Neural cell (in vitro differentiated cells): Measurements from ENCODE around the gene MAP3K19. TPM values are rescaled to one million over a fixed set of nuclear protein-coding genes. Genes with fewer than 3 reads are reported as not detected.

Source experiments
- H2AFZ ChIP-seq: fragments of 200-600, 300-800 bp; sonication (generic), shearing (Covaris generic); 2 replicates; pipeline ENCODE4 v1.6.0; 2014; ENCODE audit warnings: low read depth, mild to moderate bottlenecking, antibody characterized with exemption, low read length, moderate library complexity
- H3F3A ChIP-seq: fragments of 200-600 bp; shearing (Covaris generic); 2 replicates; pipeline ENCODE4 v1.6.1; 2016; ENCODE audit warnings: mild to moderate bottlenecking, moderate library complexity, mixed read lengths, antibody characterized with exemption, low read length; ENCODE audit not compliant: insufficient read depth, poor library complexity, severe bottlenecking
- H3K27ac ChIP-seq: fragments of 200-600, 300-800 bp; sonication (generic), shearing (Covaris generic); 2 replicates; pipeline ENCODE4 v1.5.1; 2014; ENCODE audit warnings: mild to moderate bottlenecking, low read length, moderate library complexity
- H3K27me3 ChIP-seq: fragments of 300-800, 200-600 bp; sonication (generic), shearing (Covaris generic); 2 replicates; pipeline ENCODE4 v1.6.0; 2014; ENCODE audit warnings: mild to moderate bottlenecking, low read depth, low read length, moderate library complexity; ENCODE audit not compliant: insufficient read depth
- H3K36me3 ChIP-seq: fragments of 300-800, 200-600 bp; sonication (generic), shearing (Covaris generic); 2 replicates; pipeline ENCODE4 v1.5.1; 2014; ENCODE audit warnings: mild to moderate bottlenecking, antibody characterized with exemption, low read length, moderate library complexity; ENCODE audit not compliant: insufficient read depth
- H3K4me2 ChIP-seq: fragments of 300-800, 200-600 bp; sonication (generic), shearing (Covaris generic); 2 replicates; pipeline ENCODE4 v1.6.0; 2014; ENCODE audit warnings: mild to moderate bottlenecking, low read length
- H3K4me3 ChIP-seq: fragments of 300-800, 200-600 bp; sonication (generic), shearing (Covaris generic); 2 replicates; pipeline ENCODE4 v1.5.1; 2014; ENCODE audit warnings: mild to moderate bottlenecking, low read length, moderate library complexity
- H3K79me2 ChIP-seq: fragments of 200-600 bp; shearing (Covaris generic); replicated peaks from 2 replicates; pipeline ENCODE4 v1.6.0; 2014; ENCODE audit warnings: mild to moderate bottlenecking, low read length, moderate library complexity; ENCODE audit not compliant: insufficient read depth
- H3K9ac ChIP-seq: fragments of 300-800, 200-600 bp; sonication (generic), shearing (Covaris generic); 2 replicates; pipeline ENCODE4 v1.6.1; 2016; ENCODE audit warnings: mild to moderate bottlenecking, low read length, mixed read lengths
- H3K9me2 ChIP-seq: fragments of 200-600 bp; shearing (Covaris generic); 2 replicates; pipeline ENCODE4 v1.6.1; 2016; ENCODE audit warnings: mild to moderate bottlenecking, low read length, mixed read lengths; ENCODE audit not compliant: insufficient read depth
- H3K9me3 ChIP-seq: fragments of 200-600, 300-800 bp; sonication (generic), shearing (Covaris generic); 2 replicates; pipeline ENCODE4 v1.6.1; 2016; ENCODE audit warnings: mild to moderate bottlenecking, mixed run types, low read length, moderate library complexity, mixed read lengths
- H4K20me1 ChIP-seq: fragments of 200-600 bp; shearing (Covaris generic); 2 replicates; pipeline ENCODE4 v1.6.1; 2016; ENCODE audit warnings: mild to moderate bottlenecking, mixed run types; ENCODE audit not compliant: insufficient read depth
- EP300 ChIP-seq: fragments of 450-650 bp; conservative IDR thresholded peaks from 2 replicates; pipeline ENCODE4 v1.6.1; 2014; ENCODE audit warnings: antibody characterized with exemption, mild to moderate bottlenecking, moderate library complexity; ENCODE audit not compliant: poor library complexity, severe bottlenecking
- EZH2 ChIP-seq: fragments of 200-600, 300-800 bp; shearing (Covaris generic), sonication (generic); IDR thresholded peaks from 2 replicates; pipeline ENCODE4 v1.6.1; 2014; ENCODE audit warnings: antibody characterized with exemption, low read length, borderline replicate concordance, mild to moderate bottlenecking; ENCODE audit not compliant: insufficient read depth, poor library complexity, severe bottlenecking
- MXI1 ChIP-seq: fragments of 450-650 bp; conservative IDR thresholded peaks from 2 replicates; pipeline ENCODE4 v1.6.1; 2014; ENCODE audit warnings: antibody characterized with exemption, mild to moderate bottlenecking; ENCODE audit not compliant: poor library complexity, severe bottlenecking
- POLR2AphosphoS5 ChIP-seq: IDR thresholded peaks from 2 replicates; pipeline ENCODE4 v1.6.1; 2012
- RAD21 ChIP-seq: fragments of 450-650 bp; conservative IDR thresholded peaks from 2 replicates; pipeline ENCODE4 v1.6.1; 2014; ENCODE audit warnings: antibody characterized with exemption, mild to moderate bottlenecking, moderate library complexity
- SMC3 ChIP-seq: fragments of 450-650 bp; conservative IDR thresholded peaks from 2 replicates; pipeline ENCODE4 v1.6.1; 2014; ENCODE audit warnings: antibody characterized with exemption, mild to moderate bottlenecking, moderate library complexity; ENCODE audit not compliant: poor library complexity
- TAF1 ChIP-seq: IDR thresholded peaks from 2 replicates; pipeline ENCODE4 v1.6.1; 2012; ENCODE audit warnings: low read depth
- polyA plus RNA-seq: library from polyadenylated mRNA; depleted of rRNA; stranded (reverse); fragments of >200 nt; gene quantifications from 2 replicates; pipeline ENCODE4 v1.2.3, GENCODE V29; 2014
- TF ChIP-seq, protein P1 (sequence below): IDR thresholded peaks from 2 replicates; pipeline ENCODE4 v1.6.1; 2012; ENCODE audit warnings: borderline replicate concordance
- TF ChIP-seq, protein P2 (sequence below): fragments of 450-650 bp; IDR thresholded peaks from 2 replicates; pipeline ENCODE4 v1.5.1; 2014; ENCODE audit warnings: antibody characterized with exemption, mild to moderate bottlenecking, moderate library complexity; ENCODE audit not compliant: poor library complexity, severe bottlenecking

Gene MAP3K19
- polyA plus RNA-seq, 1 donor from 2014 or later, result not detected

DNA sequence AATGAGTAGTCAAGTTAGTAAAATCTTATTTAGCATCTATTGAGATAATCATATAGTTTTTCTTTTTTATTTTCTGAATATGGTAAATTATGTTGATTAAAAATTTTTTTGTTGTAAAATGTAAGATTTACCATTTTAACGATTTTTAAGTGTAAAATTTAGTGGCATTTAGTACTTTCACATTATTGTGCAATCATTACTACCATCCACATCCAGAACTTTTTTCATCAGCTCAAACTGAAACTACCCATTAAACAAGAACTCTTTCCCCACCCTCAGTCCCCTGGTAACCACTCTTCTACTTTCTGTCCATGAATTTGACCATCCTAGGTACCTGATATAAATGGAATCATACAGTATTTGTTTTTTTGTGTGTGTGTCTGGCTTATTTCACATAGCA, 16.0 kb upstream of the MAP3K19 start:
- no peaks in the 10 kb centered on the region for H3K9me2 ChIP-seq
- no peak overlapping the region for H3K4me3 ChIP-seq
- H3K36me3 ChIP-seq, result no peaks in the 10 kb centered on the region
- H3K9me3 ChIP-seq, result no peaks in the 10 kb centered on the region
- no peaks in the 10 kb centered on the region for H4K20me1 ChIP-seq
- no peaks in the 10 kb centered on the region for H3F3A ChIP-seq
- TF ChIP-seq SMC3, result no peak
- TF ChIP-seq, protein P1, sequence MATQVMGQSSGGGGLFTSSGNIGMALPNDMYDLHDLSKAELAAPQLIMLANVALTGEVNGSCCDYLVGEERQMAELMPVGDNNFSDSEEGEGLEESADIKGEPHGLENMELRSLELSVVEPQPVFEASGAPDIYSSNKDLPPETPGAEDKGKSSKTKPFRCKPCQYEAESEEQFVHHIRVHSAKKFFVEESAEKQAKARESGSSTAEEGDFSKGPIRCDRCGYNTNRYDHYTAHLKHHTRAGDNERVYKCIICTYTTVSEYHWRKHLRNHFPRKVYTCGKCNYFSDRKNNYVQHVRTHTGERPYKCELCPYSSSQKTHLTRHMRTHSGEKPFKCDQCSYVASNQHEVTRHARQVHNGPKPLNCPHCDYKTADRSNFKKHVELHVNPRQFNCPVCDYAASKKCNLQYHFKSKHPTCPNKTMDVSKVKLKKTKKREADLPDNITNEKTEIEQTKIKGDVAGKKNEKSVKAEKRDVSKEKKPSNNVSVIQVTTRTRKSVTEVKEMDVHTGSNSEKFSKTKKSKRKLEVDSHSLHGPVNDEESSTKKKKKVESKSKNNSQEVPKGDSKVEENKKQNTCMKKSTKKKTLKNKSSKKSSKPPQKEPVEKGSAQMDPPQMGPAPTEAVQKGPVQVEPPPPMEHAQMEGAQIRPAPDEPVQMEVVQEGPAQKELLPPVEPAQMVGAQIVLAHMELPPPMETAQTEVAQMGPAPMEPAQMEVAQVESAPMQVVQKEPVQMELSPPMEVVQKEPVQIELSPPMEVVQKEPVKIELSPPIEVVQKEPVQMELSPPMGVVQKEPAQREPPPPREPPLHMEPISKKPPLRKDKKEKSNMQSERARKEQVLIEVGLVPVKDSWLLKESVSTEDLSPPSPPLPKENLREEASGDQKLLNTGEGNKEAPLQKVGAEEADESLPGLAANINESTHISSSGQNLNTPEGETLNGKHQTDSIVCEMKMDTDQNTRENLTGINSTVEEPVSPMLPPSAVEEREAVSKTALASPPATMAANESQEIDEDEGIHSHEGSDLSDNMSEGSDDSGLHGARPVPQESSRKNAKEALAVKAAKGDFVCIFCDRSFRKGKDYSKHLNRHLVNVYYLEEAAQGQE, result no peak
- TF ChIP-seq POLR2AphosphoS5, result no peak
- no peak for TF ChIP-seq EP300
- no peak for TF ChIP-seq TAF1
- TF ChIP-seq, protein P2, sequence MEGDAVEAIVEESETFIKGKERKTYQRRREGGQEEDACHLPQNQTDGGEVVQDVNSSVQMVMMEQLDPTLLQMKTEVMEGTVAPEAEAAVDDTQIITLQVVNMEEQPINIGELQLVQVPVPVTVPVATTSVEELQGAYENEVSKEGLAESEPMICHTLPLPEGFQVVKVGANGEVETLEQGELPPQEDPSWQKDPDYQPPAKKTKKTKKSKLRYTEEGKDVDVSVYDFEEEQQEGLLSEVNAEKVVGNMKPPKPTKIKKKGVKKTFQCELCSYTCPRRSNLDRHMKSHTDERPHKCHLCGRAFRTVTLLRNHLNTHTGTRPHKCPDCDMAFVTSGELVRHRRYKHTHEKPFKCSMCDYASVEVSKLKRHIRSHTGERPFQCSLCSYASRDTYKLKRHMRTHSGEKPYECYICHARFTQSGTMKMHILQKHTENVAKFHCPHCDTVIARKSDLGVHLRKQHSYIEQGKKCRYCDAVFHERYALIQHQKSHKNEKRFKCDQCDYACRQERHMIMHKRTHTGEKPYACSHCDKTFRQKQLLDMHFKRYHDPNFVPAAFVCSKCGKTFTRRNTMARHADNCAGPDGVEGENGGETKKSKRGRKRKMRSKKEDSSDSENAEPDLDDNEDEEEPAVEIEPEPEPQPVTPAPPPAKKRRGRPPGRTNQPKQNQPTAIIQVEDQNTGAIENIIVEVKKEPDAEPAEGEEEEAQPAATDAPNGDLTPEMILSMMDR, result no peak
- no peak for TF ChIP-seq MXI1
- TF ChIP-seq EZH2, result no peak
- TF ChIP-seq RAD21, result no peak
- H3K4me2 ChIP-seq, result no peak overlapping the region
- H3K79me2 ChIP-seq, result peaks cover 46% of the 10 kb centered on the region
- no peak overlapping the region for H3K9ac ChIP-seq
- no peaks in the 10 kb centered on the region for H3K27me3 ChIP-seq
- H2AFZ ChIP-seq, result no peak overlapping the region
- H3K27ac ChIP-seq, result no peak overlapping the region

DNA sequence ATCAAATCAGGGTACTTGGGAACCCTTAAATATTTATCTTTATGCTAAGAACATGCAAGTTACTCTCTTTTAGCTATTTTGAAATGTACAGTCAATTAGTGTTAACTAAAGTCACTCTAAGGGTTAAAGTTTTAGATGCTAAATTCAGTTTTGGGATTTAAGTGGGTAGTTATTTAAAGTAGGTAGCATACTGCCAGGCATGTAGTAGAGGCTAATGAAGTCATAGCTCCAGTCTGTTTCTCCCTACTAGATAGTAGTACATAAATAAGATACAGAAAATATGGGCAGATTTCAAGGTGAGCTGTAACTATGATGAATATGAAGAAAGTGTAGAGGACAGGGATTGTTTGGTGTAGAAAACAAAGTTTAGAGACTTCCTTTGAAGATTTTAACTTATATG, 12.3 kb upstream of the MAP3K19 start:
- Histone ChIP-seq H3K4me3 (no peak overlapping the region), H3K9ac (no peak overlapping the region), H3F3A (no peaks in the 10 kb centered on the region), H3K27me3 (no peaks in the 10 kb centered on the region), H3K27ac (no peak overlapping the region), H4K20me1 (no peaks in the 10 kb centered on the region), H3K4me2 (no peak overlapping the region), H3K79me2 (peaks cover 50% of the 10 kb centered on the region), H3K36me3 (no peaks in the 10 kb centered on the region), H2AFZ (no peak overlapping the region), H3K9me3 (no peaks in the 10 kb centered on the region), H3K9me2 (no peaks in the 10 kb centered on the region)
- TF ChIP-seq POLR2AphosphoS5 (no peak), MXI1 (no peak), TAF1 (no peak), RAD21 (no peak), SMC3 (no peak)
- TF ChIP-seq, protein P2, result no peak
